ENCODE data around the gene ACACA.

Gene ACACA

DNA sequence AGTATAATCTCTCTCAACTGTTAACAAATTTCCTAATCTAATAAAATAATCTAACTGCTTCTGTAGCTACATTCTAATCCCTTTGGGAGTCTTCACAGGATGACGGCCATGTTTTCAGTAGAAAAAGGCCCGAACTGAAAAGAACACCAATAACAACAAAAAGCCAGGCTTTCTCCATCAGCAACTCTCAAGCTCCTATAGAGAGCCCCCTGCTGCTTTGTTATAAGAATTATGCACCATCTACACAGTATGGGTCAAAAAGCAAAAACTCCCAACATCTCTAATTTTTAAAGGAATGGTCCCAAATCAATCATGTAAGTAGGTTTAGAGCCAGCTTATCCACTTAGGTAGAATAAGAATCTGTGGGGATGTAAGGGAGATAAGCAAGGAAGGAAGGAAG lies 194.5 kb downstream of the ACACA start (continued):
- TF ChIP-seq ZSCAN18 (tag by site-specific recombination; IDR thresholded peaks at IDR 0.05) (no peak), ZNF670 (tag by site-specific recombination; IDR thresholded peaks at IDR 0.05; ENCODE audit: low read depth) (no peak)

GRCh38 chr17:37211136-37211535 lies 195.5 kb downstream of the ACACA start:
- H3K9me3 ChIP-seq (ENCODE audit: control insufficient read depth, insufficient read depth, low read depth, low read length), result no peaks in the 10 kb centered on the region
- ChIA-PET POLR2A (no interaction called here), CTCF (interaction anchor here (0.7 to 2.1 kb wide), 7 partner anchors 14 to 1062 kb away, joined by 3 to 8 read pairs (median 4); no protein-coding TSS in a partner anchor)
- H3K36me3 ChIP-seq (ENCODE audit: control insufficient read depth in 2 of 2, insufficient read depth in 1 of 2, low read length in 2 of 2), result peaks cover 8 to 34% of the 10 kb centered on the region in 2 experiments; a peak in 2 of 3 replicates
- no peak for TF ChIP-seq ZNF169 (tag by site-specific recombination; IDR thresholded peaks at IDR 0.05)
- no peak for TF ChIP-seq ZNF292 (tag by site-specific recombination; IDR thresholded peaks at IDR 0.05; ENCODE audit: borderline replicate concordance, low read depth)
- no peak for TF ChIP-seq AEBP2 (tag by site-specific recombination; IDR thresholded peaks at IDR 0.05; ENCODE audit: borderline replicate concordance)
- TF ChIP-seq ZBTB21 (tag by site-specific recombination; IDR thresholded peaks at IDR 0.05), result no peak
- no peak for TF ChIP-seq ZNF248 (tag by site-specific recombination; IDR thresholded peaks at IDR 0.05)
- no peak for TF ChIP-seq TRIM28 (IDR thresholded peaks at IDR 0.05; ENCODE audit: borderline replicate concordance, low read length)
- no peak for TF ChIP-seq ZNF140 (tag by site-specific recombination; IDR thresholded peaks at IDR 0.05)
- TF ChIP-seq ZNF561 (tag by site-specific recombination; IDR thresholded peaks at IDR 0.05; ENCODE audit: borderline replicate concordance), result no peak
- no peak for TF ChIP-seq HOXD13 (CRISPR knock-in tag; IDR thresholded peaks at IDR 0.05; ENCODE audit: borderline replicate concordance)
- no peak for TF ChIP-seq EGR2 (tag by site-specific recombination; IDR thresholded peaks at IDR 0.05; ENCODE audit: low read depth)
- TF ChIP-seq ZFP69B (tag by site-specific recombination; IDR thresholded peaks at IDR 0.05), result no peak
- no peak for TF ChIP-seq ZNF280C (tag by site-specific recombination; IDR thresholded peaks at IDR 0.05)
- TF ChIP-seq GFI1B (tag by site-specific recombination; IDR thresholded peaks at IDR 0.05), result no peak
- TF ChIP-seq, protein P1, sequence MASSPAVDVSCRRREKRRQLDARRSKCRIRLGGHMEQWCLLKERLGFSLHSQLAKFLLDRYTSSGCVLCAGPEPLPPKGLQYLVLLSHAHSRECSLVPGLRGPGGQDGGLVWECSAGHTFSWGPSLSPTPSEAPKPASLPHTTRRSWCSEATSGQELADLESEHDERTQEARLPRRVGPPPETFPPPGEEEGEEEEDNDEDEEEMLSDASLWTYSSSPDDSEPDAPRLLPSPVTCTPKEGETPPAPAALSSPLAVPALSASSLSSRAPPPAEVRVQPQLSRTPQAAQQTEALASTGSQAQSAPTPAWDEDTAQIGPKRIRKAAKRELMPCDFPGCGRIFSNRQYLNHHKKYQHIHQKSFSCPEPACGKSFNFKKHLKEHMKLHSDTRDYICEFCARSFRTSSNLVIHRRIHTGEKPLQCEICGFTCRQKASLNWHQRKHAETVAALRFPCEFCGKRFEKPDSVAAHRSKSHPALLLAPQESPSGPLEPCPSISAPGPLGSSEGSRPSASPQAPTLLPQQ (tag by site-specific recombination; IDR thresholded peaks at IDR 0.05), result no peak
- TF ChIP-seq ZNF391 (tag by site-specific recombination; IDR thresholded peaks at IDR 0.05; ENCODE audit: borderline replicate concordance, low read depth), result no peak
- no peak for TF ChIP-seq ZNF132 (tag by site-specific recombination; IDR thresholded peaks at IDR 0.05; ENCODE audit: borderline replicate concordance)
- H3K27ac ChIP-seq (ENCODE audit: extremely low read depth, low read depth, low read length), result no peak overlapping the region
- no peaks in the 10 kb centered on the region for H3K4me1 ChIP-seq (ENCODE audit: control insufficient read depth, insufficient read depth, low read length)
- no peak overlapping the region for H3K4me3 ChIP-seq (ENCODE audit: low read depth, low read length)

Data from HEK293 (cell line).